ENCODE measurements around the gene GPR162. TPM values are rescaled to one million over a fixed set of nuclear protein-coding genes. Genes with fewer than 3 reads are reported as not detected.

The GPR162 gene
- polyA plus RNA-seq, 3 donors, result 22.1 to 28.7 (median 24.7) TPM

DNA sequence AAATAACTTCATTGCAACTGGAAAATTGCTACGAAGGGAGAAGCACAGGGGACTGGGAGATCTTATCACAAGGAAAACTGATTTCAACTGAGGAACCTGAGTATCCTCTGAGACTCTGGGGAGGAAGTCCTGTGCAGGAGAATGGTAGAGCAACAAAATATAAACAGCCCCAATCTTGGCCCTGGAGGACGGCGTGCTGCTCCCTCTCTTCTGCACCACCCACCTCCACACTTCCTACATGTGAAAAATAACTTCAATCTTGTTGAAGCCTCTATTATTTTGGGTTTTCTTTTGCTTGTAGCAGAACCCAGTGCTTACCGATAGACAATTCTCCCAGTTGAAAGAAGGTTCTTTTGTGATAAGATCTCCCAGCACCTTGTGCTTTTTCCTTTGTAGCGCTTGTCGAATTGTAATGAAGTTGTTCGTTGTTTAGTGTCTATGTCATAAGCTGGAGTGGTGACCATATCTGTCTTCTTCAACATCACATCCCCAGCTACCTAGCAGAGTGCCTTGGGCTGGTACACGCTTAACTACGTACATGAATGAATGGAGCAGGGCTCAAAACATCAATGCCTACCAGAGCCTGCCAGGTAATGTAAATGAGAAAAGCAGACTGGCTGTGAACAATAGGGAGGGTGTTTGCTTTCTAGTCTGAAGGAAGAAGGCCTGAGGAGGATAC lies 35.1 kb upstream of the GPR162 start:
- no peak for DNase-seq (ENCODE audit: low read depth in 3 of 3, low spot score in 2 of 3)

DNA sequence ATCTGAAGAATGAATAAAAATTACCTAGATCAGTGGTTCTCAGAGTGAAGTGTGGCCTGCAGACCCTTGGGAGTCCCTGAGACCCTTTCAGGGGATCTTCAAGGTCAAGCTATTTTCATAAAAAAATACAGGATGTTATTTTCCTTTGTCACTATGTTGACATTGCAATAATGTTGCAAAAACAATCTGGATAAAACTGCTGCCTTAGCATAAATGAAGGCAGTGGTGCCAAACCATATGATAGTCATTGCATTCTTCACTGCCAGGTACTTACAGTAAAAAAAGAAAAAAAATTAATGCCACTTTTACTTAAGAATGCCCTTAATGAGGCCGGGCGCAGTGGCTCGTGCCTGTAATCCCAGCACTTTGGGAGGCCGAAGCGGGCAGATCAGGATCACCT lies 34.3 kb upstream of the GPR162 start:
- DNase-seq (ENCODE audit: low read depth in 3 of 3, low spot score in 2 of 3), result no peak

DNA sequence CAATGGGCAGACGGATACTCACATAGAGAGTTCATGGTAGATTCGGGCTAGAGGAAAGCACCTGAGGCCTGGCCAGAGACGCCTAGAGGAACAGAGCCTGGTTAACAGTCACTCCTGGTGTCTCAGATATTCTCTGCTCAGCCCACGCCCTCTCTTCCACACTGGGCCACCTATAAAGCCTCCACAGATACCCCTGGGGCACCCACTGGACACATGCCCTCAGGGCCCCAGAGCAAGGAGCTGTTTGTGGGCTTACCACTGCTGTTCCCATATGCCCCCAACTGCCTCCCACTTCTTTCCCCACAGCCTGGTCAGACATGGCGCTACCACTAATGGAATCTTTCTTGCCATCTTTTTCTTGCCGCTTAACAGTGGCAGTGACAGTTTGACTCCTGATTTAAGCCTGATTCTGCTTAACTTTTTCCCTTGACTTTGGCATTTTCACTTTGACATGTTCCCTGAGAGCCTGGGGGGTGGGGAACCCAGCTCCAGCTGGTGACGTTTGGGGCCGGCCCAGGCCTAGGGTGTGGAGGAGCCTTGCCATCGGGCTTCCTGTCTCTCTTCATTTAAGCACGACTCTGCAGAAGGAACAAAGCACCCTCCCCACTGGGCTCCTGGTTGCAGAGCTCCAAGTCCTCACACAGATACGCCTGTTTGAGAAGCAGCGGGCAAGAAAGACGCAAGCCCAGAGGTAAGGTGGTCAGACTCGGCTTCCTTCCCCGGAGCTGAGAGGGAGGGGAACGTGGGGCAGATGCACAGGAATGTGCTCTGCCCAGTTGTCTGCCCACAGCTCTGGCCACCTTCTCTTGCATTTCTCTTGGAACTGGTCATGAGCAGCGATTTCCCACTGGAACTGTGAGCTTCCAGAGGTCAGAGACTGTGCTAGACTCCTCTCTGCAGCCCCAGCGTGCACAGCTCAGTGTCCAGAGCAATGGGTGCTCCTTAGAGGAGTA lies 32.4 kb upstream of the GPR162 start, which contains the start of gene CD4:
TSS of gene CD4 (plus strand) at position 557 of the 953 bp plus-strand sequence. CDS start 10,611 bp downstream, outside the sequence.
- no peak for DNase-seq (ENCODE audit: low read depth in 3 of 3, low spot score in 2 of 3)

DNA sequence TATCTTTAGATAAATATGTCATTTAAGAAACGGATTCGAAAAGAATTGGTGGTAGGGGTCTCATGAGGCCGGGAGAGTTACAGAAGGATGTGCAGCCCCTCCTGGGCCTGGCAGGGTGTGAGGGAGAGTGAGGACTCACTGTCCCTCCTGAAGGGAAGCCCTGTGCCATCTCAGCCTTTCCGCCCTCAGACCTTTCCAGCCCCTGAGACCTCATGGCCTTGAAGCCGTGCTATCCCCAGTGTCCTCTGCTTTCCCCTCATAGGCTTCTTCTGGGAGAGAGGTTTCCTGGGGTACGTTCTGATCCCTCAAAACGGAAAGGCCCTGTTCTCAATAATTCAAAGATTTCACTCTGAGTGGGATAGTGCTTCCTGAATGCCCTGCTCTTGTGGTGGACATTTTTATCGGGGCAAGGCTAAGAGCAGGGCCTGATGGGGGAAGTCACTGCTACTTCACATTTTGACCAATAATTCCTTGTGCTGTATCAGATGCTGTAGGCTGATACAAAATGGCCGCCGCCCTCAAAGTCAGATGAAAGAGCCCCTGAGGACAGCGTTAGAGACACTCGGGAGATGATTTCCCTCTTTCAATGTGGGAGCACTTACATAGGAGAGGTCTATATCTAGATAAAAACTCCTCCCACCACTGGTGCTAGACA lies 31.0 kb upstream of the GPR162 start:
- no peak for DNase-seq (ENCODE audit: low read depth in 3 of 3, low spot score in 2 of 3)

- no peak for DNase-seq (ENCODE audit: low read depth in 3 of 3, low spot score in 2 of 3)
Measured at GRCh38 chr12:6791931-6792520, 29.6 kb upstream of the GPR162 start.

DNA sequence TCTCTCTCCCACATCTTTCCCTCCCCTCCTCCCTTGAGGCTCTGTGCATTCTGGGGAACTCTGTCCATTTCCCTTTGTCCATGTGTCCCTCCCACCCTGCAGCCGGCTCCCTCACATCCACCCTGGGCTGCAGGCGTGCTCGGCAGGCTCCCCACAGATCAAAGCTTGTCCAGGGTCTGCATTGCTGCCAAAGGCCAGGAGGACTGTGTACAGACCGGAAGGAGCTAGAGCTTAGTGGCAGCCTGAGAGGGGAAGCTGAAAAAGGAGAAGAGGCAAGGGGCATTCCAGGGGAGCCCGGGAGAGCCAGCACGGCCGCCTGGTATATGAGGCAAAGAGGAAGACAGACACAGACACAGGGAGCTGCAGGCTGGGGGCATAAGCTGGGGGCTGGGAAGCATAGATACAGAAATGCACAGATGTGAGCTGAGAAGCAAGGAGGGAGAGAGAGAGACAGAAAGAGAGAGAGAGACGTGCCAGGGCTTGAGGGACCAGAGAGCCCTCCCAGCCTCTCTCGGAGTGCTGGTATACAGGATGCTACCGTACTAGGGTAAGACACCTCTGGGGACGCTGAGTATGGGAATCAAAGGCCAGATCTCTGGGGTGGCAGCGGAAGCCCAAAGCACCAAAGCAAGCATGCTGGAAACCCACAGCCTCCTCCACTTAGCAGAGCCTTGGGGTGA lies 29.0 kb upstream of the GPR162 start:
- DNase-seq (ENCODE audit: low read depth in 3 of 3, low spot score in 2 of 3), result no peak

- DNase-seq (ENCODE audit: low read depth in 3 of 3, low spot score in 2 of 3), result no peak
Measured at GRCh38 chr12:6795088-6795487, 26.5 kb upstream of the GPR162 start.

- no peak for DNase-seq (ENCODE audit: low read depth in 3 of 3, low spot score in 2 of 3)
Measured at GRCh38 chr12:6796576-6796975, 25.0 kb upstream of the GPR162 start.

DNA sequence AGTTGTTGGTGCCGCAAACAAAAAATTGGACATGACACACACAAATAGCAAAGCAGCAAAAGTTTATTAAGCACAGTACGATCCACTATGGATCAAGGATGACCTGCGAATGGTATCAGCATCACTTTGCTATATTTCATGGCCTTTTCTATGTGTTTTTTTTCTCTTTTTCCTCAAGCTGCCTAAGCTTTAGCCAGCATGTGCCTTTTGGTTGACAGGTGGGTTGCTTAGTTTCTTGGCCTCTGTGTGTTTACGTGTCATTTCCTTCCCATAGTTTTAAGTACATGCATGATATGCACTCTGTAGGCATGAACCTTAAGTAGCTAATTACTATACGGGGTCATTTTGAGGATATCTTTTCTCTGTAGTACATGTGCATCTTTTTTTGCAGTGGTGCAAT lies 22.5 kb upstream of the GPR162 start:
- no peak for DNase-seq (ENCODE audit: low read depth in 3 of 3, low spot score in 2 of 3)

DNA sequence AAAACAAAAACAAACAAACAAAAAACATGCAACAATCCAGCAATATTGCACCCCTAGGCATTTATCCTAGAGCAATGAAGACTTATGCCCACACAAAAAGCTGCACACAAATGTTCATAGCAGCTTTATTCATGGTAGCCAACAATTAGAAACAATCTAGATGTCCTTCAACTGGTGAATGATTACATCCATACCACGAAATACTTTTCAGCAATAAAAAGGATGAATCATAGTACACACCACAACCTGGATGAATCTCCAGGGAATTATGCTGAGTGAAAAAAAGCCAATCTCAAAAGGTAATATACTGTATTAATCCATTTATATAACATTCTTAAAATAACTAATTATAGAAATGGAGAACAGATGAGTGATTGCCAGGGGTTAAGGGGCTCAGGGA lies 14.5 kb upstream of the GPR162 start:
- DNase-seq (ENCODE audit: low read depth in 3 of 3, low spot score in 2 of 3), result no peak

DNA sequence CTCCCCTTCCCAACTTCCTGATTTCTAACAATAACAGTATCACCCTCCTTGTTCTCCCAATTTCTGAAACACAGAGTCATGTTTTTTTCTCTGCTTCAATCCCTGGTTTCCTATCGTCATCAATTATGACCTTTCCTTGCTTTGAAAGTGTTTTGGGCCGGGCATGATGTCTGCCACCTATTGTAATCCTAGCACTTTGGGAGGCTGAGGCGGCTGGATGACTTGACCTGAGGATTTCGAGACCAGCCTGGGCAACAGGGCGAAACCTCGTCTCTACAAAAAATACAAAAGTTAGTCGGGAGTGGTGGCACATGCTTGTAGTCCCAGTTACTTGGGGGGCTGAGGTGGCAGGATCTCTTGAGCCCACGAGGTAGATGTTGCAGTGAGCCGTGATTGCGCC lies 12.6 kb upstream of the GPR162 start:
- no peak for DNase-seq (ENCODE audit: low read depth in 3 of 3, low spot score in 2 of 3)

GRCh38 chr12:6810758-6811157 lies 10.9 kb upstream of the GPR162 start:
- no peak for DNase-seq (ENCODE audit: low read depth in 3 of 3, low spot score in 2 of 3)

GRCh38 chr12:6813363-6813762 lies 8.3 kb upstream of the GPR162 start:
- no peak for DNase-seq (ENCODE audit: low read depth in 3 of 3, low spot score in 2 of 3)

GRCh38 chr12:6816598-6816997 lies 5.0 kb upstream of the GPR162 start:
- DNase-seq (ENCODE audit: low read depth in 3 of 3, low spot score in 2 of 3), result no peak

DNA sequence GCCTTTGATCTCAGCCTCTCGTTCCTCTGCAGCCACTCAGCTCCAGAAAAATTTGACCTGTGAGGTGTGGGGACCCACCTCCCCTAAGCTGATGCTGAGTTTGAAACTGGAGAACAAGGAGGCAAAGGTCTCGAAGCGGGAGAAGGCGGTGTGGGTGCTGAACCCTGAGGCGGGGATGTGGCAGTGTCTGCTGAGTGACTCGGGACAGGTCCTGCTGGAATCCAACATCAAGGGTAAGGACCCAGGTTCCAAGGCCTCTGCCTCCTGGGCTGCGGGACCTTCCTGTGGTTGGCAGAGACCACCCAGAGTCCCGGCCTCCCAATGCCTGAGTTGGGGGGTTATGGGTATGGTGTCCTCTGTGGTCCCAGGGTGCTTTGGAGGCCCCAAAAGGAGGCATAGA lies 4.5 kb upstream of the GPR162 start:
- no peak for DNase-seq (ENCODE audit: low read depth in 3 of 3, low spot score in 2 of 3)

- DNase-seq (ENCODE audit: low read depth in 3 of 3, low spot score in 2 of 3), result no peak
Measured at GRCh38 chr12:6817662-6818157, 3.9 kb upstream of the GPR162 start.

GRCh38 chr12:6818222-6818621 lies 3.4 kb upstream of the GPR162 start:
- no peak for DNase-seq (ENCODE audit: low read depth in 3 of 3, low spot score in 2 of 3)

GRCh38 chr12:6818645-6819044 lies 3.0 kb upstream of the GPR162 start:
- DNase-seq (ENCODE audit: low read depth in 3 of 3, low spot score in 2 of 3), result no peak

GRCh38 chr12:6819106-6820030 lies 2.3 kb upstream of the GPR162 start:
- DNase-seq (ENCODE audit: low read depth in 3 of 3, low spot score in 2 of 3), result no peak

Measured in right renal cortex interstitium (tissue), 3 donors.